ENCODE measurements around the gene RHOB.

DNA sequence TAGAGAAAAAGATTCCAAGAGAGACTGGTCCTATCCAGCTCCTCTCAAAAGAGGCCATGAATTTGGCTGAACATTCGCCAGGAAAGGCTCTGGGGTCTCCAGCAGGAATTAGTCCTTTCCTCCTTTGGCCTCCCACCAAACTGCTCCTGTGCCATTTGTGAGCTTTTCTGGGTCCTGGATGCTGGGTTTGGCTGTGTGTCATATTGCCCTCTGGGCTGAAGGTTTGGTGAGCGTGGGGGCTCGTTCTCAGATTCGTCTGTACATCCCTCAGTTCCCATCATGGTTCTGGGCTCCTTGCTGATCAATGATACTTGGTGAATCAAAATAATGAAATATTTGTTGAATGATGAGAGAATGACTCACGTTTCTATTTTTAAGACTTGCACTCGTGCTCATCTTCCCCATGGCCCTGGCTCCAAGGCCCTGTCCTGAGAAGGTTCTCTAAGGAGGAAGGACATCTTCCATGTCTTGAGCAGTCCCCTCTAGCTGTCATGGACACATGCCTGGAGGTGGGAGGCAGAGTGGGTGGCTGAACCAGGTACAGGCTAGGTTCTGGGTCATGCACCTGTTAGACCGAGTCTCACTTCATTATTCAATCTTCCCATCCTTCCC lies 47.8 kb upstream of the RHOB start:
- TF ChIP-seq CTCF (IDR thresholded peaks at IDR 0.05) (no peak), POLR2A (IDR thresholded peaks at IDR 0.05) (no peak)

Data from uterus (tissue), 2 donors.